Parathyroid adenoma (tissue), 2 donors: ENCODE results near the gene TRPM1.

Experiments
- H2AFZ ChIP-seq: fragments of 300-600 bp; sonication (generic); one replicate; pipeline ENCODE4 v1.7.0; 2017; ENCODE audit warnings: antibody characterized with exemption, mild to moderate bottlenecking
- H3K27ac ChIP-seq: fragments of 300-600 bp; sonication (generic); one replicate; pipeline ENCODE4 v1.7.0; 2017
- H3K27me3 ChIP-seq: fragments of 300-600 bp; sonication (generic); one replicate; pipeline ENCODE4 v1.7.0; 2017; ENCODE audit warnings: low read length; ENCODE audit not compliant: control insufficient read depth, insufficient read depth
- H3K36me3 ChIP-seq: fragments of 300-600 bp; sonication (generic); one replicate; pipeline ENCODE4 v1.7.0; 2017; ENCODE audit warnings: low read length; ENCODE audit not compliant: control insufficient read depth, insufficient read depth
- H3K4me1 ChIP-seq: fragments of 300-600 bp; sonication (generic); one replicate; pipeline ENCODE4 v1.7.0; 2017; ENCODE audit warnings: control low read depth
- H3K4me2 ChIP-seq: fragments of 300-600 bp; sonication (generic); one replicate; pipeline ENCODE4 v1.7.0; 2017; ENCODE audit warnings: low read length
- H3K4me3 ChIP-seq: fragments of 300-600 bp; sonication (generic); one replicate; pipeline ENCODE4 v1.7.0; 2017; ENCODE audit warnings: low read depth, low read length
- H3K79me2 ChIP-seq: fragments of 300-600 bp; sonication (generic); one replicate; pipeline ENCODE4 v1.7.0; 2017; ENCODE audit warnings: control low read depth
- H3K9ac ChIP-seq: fragments of 300-600 bp; sonication (generic); one replicate; pipeline ENCODE4 v1.7.0; 2017; ENCODE audit warnings: mild to moderate bottlenecking
- H3K9me3 ChIP-seq: fragments of 300-600 bp; sonication (generic); one replicate; pipeline ENCODE4 v1.7.0; 2017; ENCODE audit warnings: low read length; ENCODE audit not compliant: control insufficient read depth
- CTCF ChIP-seq: fragments of 300-600 bp; sonication (generic); IDR thresholded peaks from one replicate; pipeline ENCODE4 v1.7.0; 2017; ENCODE audit warnings: antibody characterized with exemption, mild to moderate bottlenecking
- donor health status: primary hyperparathyroidism.

TRPM1 gene

DNA sequence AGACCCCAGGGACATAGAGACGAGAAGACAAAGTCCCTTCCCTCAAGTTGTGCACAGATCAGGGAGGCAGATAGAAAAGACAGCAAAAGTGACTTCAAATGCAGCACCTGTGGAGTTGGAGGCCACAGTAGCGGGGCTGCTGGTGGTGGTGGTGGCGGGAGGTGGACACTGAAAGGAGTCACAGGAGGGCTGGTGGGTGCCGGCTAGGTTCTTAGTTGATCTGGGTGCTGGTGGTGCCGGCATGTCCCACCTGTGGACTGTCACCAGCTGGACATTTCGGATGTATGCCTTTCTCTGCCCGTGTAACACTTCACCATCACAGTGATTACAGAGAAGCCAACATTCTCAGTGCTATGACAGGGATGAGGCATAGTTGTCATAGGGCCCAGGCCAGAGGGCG, 60.9 kb downstream of the TRPM1 start:
- TF ChIP-seq CTCF = no peak
- no peak overlapping the region for H3K4me2 ChIP-seq
- no peak overlapping the region for H2AFZ ChIP-seq
- H3K4me1 ChIP-seq = no peaks in the 10 kb centered on the region
- H3K27me3 ChIP-seq = no peaks in the 10 kb centered on the region
- no peaks in the 10 kb centered on the region for H3K36me3 ChIP-seq
- no peaks in the 10 kb centered on the region for H3K9me3 ChIP-seq
- H3K79me2 ChIP-seq = no peaks in the 10 kb centered on the region
- no peak overlapping the region for H3K9ac ChIP-seq
- H3K27ac ChIP-seq = no peak overlapping the region
- H3K4me3 ChIP-seq = no peak overlapping the region

DNA sequence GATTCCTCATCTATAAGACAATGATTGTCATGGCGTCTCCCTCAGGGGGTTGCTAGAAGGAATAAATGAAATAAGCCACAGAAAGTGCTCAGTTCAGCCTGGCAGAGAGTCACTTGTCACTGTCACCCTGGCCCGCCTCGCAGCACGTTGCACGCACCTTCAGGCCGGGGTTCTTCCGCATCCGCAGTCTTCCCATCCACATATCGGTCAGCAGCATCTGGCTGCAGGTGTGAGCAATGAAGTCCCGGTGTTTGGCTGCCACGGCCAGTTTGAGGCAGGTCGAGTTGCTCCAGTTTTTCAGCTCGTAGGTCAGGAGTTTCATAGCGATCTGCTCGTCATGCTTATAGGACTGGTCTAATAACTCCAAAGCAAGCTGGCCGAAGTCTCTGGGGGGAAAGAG, 61.6 kb downstream of the TRPM1 start:
- H3K4me2 ChIP-seq = no peak overlapping the region
- no peaks in the 10 kb centered on the region for H3K36me3 ChIP-seq
- no peaks in the 10 kb centered on the region for H3K9me3 ChIP-seq
- H3K4me3 ChIP-seq = no peak overlapping the region
- H3K27ac ChIP-seq = no peak overlapping the region
- TF ChIP-seq CTCF = no peak
- no peak overlapping the region for H3K9ac ChIP-seq
- no peaks in the 10 kb centered on the region for H3K79me2 ChIP-seq
- H2AFZ ChIP-seq = no peak overlapping the region
- H3K4me1 ChIP-seq = no peaks in the 10 kb centered on the region
- H3K27me3 ChIP-seq = no peaks in the 10 kb centered on the region

GRCh38 chr15:31037731-31038477, 63.6 kb downstream of the TRPM1 start:
- no peaks in the 10 kb centered on the region for H3K36me3 ChIP-seq
- no peaks in the 10 kb centered on the region for H3K4me1 ChIP-seq
- H3K79me2 ChIP-seq = no peaks in the 10 kb centered on the region
- H3K9ac ChIP-seq = no peak overlapping the region
- no peaks in the 10 kb centered on the region for H3K27me3 ChIP-seq
- no peaks in the 10 kb centered on the region for H3K9me3 ChIP-seq
- no peak for TF ChIP-seq CTCF
- no peak overlapping the region for H3K27ac ChIP-seq
- no peak overlapping the region for H3K4me3 ChIP-seq
- H2AFZ ChIP-seq = no peak overlapping the region
- H3K4me2 ChIP-seq = no peak overlapping the region

DNA sequence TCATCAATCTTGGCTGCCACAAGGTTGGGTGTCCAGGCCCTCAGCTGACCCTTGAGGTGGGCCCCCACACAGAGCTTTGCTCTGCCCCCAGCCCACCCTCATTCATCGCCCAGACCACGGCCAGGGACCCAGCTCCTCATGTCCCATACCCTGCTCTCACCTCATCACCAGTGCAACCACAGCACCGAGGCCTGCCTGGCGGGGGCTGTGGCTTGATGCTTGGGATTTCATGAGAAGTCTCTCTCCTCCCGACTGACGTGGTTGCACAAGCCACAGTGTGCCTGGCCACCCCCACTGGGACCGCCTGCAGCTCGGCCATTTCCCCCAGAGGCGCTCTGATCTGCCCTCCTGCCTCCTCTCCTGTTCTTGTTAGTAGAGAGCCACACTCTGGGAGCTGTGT, 64.7 kb downstream of the TRPM1 start:
- no peak overlapping the region for H3K4me2 ChIP-seq
- H3K4me1 ChIP-seq = no peaks in the 10 kb centered on the region
- TF ChIP-seq CTCF = no peak
- no peaks in the 10 kb centered on the region for H3K9me3 ChIP-seq
- no peaks in the 10 kb centered on the region for H3K79me2 ChIP-seq
- no peaks in the 10 kb centered on the region for H3K36me3 ChIP-seq
- H3K27me3 ChIP-seq = no peaks in the 10 kb centered on the region
- no peak overlapping the region for H2AFZ ChIP-seq
- no peak overlapping the region for H3K9ac ChIP-seq
- no peak overlapping the region for H3K4me3 ChIP-seq
- H3K27ac ChIP-seq = no peak overlapping the region

- no peak for TF ChIP-seq CTCF
- Histone ChIP-seq H3K4me2 (no peak overlapping the region), H3K9me3 (no peaks in the 10 kb centered on the region), H2AFZ (no peak overlapping the region), H3K4me3 (no peak overlapping the region), H3K36me3 (no peaks in the 10 kb centered on the region), H3K27me3 (no peaks in the 10 kb centered on the region), H3K9ac (no peak overlapping the region), H3K27ac (no peak overlapping the region), H3K79me2 (no peaks in the 10 kb centered on the region), H3K4me1 (no peaks in the 10 kb centered on the region)
Measured at GRCh38 chr15:31035610-31036009, 65.9 kb downstream of the TRPM1 start.
